ENCODE measurements around the gene CIRBP. TPM values are rescaled to one million over a fixed set of nuclear protein-coding genes. Genes with fewer than 3 reads are reported as not detected.

The CIRBP gene
- total RNA-seq, 1 donor from 2014 or later: 192 TPM

GRCh38 chr19:1307755-1308303 lies 38.7 kb downstream of the CIRBP start:
- no peak for DNase-seq (ENCODE audit: extremely low spot score in 2 of 2)
- Histone ChIP-seq H3K4me3 (no peak overlapping the region), H3K27ac (no peak overlapping the region), H3K9me3 (no peaks in the 10 kb centered on the region), H3K36me3 (no peaks in the 10 kb centered on the region), H3K27me3 (no peaks in the 10 kb centered on the region), H3K4me1 (no peaks in the 10 kb centered on the region)
- TF ChIP-seq POLR2AphosphoS5 (IDR thresholded peaks at IDR 0.05; ENCODE audit: insufficient read depth in 1 of 2, low read depth in 1 of 2) (no peak), POLR2A (IDR thresholded peaks at IDR 0.05) (no peak), CTCF (IDR thresholded peaks at IDR 0.05) (no peak)
- intact Hi-C loops (cut with DNase I): no loop called here

GRCh38 chr19:1308718-1309117 lies 39.6 kb downstream of the CIRBP start:
- Histone ChIP-seq H3K36me3 (no peaks in the 10 kb centered on the region), H3K27ac (no peak overlapping the region), H3K4me1 (no peaks in the 10 kb centered on the region), H3K9me3 (no peaks in the 10 kb centered on the region), H3K4me3 (no peak overlapping the region), H3K27me3 (no peaks in the 10 kb centered on the region)
- TF ChIP-seq POLR2A (IDR thresholded peaks at IDR 0.05) (no peak), CTCF (IDR thresholded peaks at IDR 0.05) (no peak), POLR2AphosphoS5 (IDR thresholded peaks at IDR 0.05; ENCODE audit: insufficient read depth in 1 of 2, low read depth in 1 of 2) (no peak)
- DNase-seq (ENCODE audit: extremely low spot score in 2 of 2): no peak
- intact Hi-C loops (cut with DNase I): no loop called here

- TF ChIP-seq POLR2AphosphoS5 (IDR thresholded peaks at IDR 0.05; ENCODE audit: insufficient read depth in 1 of 2, low read depth in 1 of 2) (no peak), POLR2A (IDR thresholded peaks at IDR 0.05) (no peak), CTCF (IDR thresholded peaks at IDR 0.05) (no peak)
- H3K4me3 ChIP-seq: no peak overlapping the region
- no peak for DNase-seq (ENCODE audit: extremely low spot score in 2 of 2)
- H3K27ac ChIP-seq: no peak overlapping the region
- no peaks in the 10 kb centered on the region for H3K36me3 ChIP-seq
- no peaks in the 10 kb centered on the region for H3K27me3 ChIP-seq
- intact Hi-C loops (cut with DNase I): no loop called here
- H3K4me1 ChIP-seq: peaks cover under 1% of the 10 kb centered on the region
- no peaks in the 10 kb centered on the region for H3K9me3 ChIP-seq
Observed at GRCh38 chr19:1309977-1310852, 41.1 kb downstream of the CIRBP start.

GRCh38 chr19:1310853-1311180 lies 41.7 kb downstream of the CIRBP start:
- H3K9me3 ChIP-seq: no peaks in the 10 kb centered on the region
- peaks cover 7% of the 10 kb centered on the region for H3K4me1 ChIP-seq
- DNase-seq (ENCODE audit: extremely low spot score in 2 of 2): no peak
- no peaks in the 10 kb centered on the region for H3K27me3 ChIP-seq
- intact Hi-C loops (cut with DNase I): no loop called here
- no peak overlapping the region for H3K27ac ChIP-seq
- H3K36me3 ChIP-seq: no peaks in the 10 kb centered on the region
- H3K4me3 ChIP-seq: no peak overlapping the region
- TF ChIP-seq POLR2A (IDR thresholded peaks at IDR 0.05) (no peak), CTCF (IDR thresholded peaks at IDR 0.05) (no peak), POLR2AphosphoS5 (IDR thresholded peaks at IDR 0.05; ENCODE audit: insufficient read depth in 1 of 2, low read depth in 1 of 2) (no peak)

GRCh38 chr19:1311543-1312091 lies 42.5 kb downstream of the CIRBP start:
- Histone ChIP-seq H3K27ac (no peak overlapping the region), H3K27me3 (no peaks in the 10 kb centered on the region)

More at GRCh38 chr19:1311543-1312091, 42.5 kb downstream of the CIRBP start:
- intact Hi-C loops (cut with DNase I): no loop called here
- no peaks in the 10 kb centered on the region for H3K36me3 ChIP-seq
- H3K4me3 ChIP-seq: no peak overlapping the region
- peaks cover 11% of the 10 kb centered on the region for H3K4me1 ChIP-seq
- TF ChIP-seq POLR2A (IDR thresholded peaks at IDR 0.05): no peak
- no peak for TF ChIP-seq POLR2AphosphoS5 (IDR thresholded peaks at IDR 0.05; ENCODE audit: insufficient read depth in 1 of 2, low read depth in 1 of 2)
- TF ChIP-seq CTCF (IDR thresholded peaks at IDR 0.05): no peak
- no peak for DNase-seq (ENCODE audit: extremely low spot score in 2 of 2)
- no peaks in the 10 kb centered on the region for H3K9me3 ChIP-seq

Data from vagina (tissue), 2 donors.